MM.1S (cell line): ENCODE data around the gene KANSL3.

Source experiments
- CTCF ChIP-seq: fragments of 300-600 bp; sonication (generic); IDR thresholded peaks from 2 replicates; pipeline ENCODE4 v1.5.1; 2016; ENCODE audit warnings: antibody characterized with exemption, low read length, mixed read lengths
- EZH2 ChIP-seq: fragments of 300-600 bp; sonication (generic); optimal IDR thresholded peaks from 2 replicates; pipeline ENCODE3; 2017; ENCODE audit warnings: low read depth, mild to moderate bottlenecking, antibody characterized with exemption, low read length, mixed read lengths

- no peak for TF ChIP-seq CTCF
- no peak for TF ChIP-seq EZH2
These were observed 6.2 kb downstream of the KANSL3 start for GRCh38 chr2:96631804-96632435.
